Stomach (tissue), 4 donors: ENCODE measurements around the gene SHLD2.

Experiments
- CTCF ChIP-seq, 7 experiments: fragments of 450-650 bp in 4 of 7; fragments of 200-600 bp in 3 of 7; sonication (generic) in 3 of 7; IDR thresholded peaks; one replicate each; pipeline ENCODE4 v1.5.1; 2016 to 2019; ENCODE audit warnings: antibody characterized with exemption in 7 of 7, control low read depth in 2 of 7, mild to moderate bottlenecking in 1 of 7
- EP300 ChIP-seq: sonication (generic); formaldehyde crosslinking; IDR thresholded peaks from one replicate; pipeline ENCODE4 v1.6.1; 2017; ENCODE audit warnings: antibody characterized with exemption
- POLR2A ChIP-seq, 4 donors: fragments of 450-650 bp; IDR thresholded peaks; one replicate each; pipeline ENCODE4 v1.6.1; 2016; ENCODE audit warnings: antibody characterized with exemption in 4 of 4, control low read depth in 2 of 4, mild to moderate bottlenecking in 1 of 4, moderate library complexity in 1 of 4

- TF ChIP-seq CTCF (IDR thresholded peaks at IDR 0.05) = no peak
- no peak for TF ChIP-seq EP300
- TF ChIP-seq POLR2A (IDR thresholded peaks at IDR 0.05) = no peak
These were observed 7.0 kb downstream of the SHLD2 start for GRCh38 chr10:87101996-87102395.
